DMS153 (cell line): ENCODE data around the gene KIF26A.

Source experiments
- DNase-seq: peaks from one replicate; lab custom pipeline; 2025; lab: John Stamatoyannopoulos, UW

Gene KIF26A

DNA sequence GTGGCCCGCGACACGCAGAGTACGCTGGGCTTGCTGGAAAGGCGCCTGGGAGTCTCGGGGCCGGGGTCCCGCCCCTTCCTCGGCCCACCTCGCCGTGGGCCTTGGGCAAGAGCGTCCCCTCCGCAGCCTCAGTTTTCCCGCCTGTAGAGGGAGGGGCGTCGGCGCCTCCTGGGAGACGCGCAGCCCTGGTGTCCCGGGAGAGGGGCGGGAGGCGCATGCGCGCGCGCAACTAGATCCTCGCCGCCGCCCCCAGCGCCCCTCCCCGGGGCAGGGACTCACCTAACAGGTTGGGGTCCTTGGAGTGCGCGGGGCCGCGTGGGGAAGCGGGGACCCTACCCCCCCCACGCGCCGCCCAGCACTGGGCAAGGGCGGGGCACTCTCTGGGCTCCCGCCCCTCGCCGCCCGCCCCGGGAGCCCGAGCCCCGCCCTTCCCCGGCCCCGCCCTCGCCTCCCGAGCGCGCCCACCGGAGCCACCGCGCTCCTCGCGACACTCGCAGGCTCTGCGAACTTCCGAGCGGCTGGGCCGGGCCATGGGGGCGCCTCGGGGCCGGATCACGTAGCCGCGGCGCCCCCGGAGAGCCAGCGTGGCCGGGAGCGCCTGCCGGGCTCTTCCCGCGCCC, at the start of gene KIF26A:
Gene KIF26A (plus strand): TSS at position 490 of the 620 bp plus-strand sequence. CDS start 136 bp downstream, outside the sequence.
- no peak for DNase-seq

DNA sequence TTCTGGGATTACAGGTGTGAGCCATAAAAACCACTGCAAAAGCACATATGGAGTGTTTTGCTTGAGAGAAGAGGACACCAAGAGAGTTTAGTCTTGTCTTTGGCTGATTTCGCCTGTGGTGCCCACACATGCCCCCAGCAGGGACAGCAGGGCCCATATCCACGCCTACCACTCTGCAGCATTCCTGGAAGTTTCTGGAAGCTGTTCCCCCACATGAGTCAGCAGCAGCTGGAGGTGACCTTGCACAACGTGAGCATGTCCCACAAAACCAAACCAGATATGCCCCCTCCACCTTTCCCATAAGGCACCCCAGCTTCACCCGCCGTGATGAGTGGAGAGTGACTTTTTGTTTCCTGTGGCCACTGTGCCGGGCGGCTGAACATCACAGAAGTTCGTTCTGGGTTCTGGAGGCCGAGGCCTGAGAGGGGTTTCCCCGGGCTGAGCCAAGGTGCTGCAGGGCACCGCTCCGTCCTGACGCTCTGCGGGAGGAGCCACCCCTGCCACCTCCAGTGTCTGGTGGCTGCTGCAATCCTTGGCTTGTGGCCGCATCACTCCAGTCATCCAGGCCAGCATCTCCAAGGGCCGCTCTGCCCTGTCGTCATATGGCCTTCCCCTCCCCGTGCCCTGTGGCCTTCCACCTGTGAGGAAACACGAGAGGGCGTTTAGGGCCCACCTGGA, 48.2 kb upstream of the KIF26A start:
- no peak for DNase-seq

DNA sequence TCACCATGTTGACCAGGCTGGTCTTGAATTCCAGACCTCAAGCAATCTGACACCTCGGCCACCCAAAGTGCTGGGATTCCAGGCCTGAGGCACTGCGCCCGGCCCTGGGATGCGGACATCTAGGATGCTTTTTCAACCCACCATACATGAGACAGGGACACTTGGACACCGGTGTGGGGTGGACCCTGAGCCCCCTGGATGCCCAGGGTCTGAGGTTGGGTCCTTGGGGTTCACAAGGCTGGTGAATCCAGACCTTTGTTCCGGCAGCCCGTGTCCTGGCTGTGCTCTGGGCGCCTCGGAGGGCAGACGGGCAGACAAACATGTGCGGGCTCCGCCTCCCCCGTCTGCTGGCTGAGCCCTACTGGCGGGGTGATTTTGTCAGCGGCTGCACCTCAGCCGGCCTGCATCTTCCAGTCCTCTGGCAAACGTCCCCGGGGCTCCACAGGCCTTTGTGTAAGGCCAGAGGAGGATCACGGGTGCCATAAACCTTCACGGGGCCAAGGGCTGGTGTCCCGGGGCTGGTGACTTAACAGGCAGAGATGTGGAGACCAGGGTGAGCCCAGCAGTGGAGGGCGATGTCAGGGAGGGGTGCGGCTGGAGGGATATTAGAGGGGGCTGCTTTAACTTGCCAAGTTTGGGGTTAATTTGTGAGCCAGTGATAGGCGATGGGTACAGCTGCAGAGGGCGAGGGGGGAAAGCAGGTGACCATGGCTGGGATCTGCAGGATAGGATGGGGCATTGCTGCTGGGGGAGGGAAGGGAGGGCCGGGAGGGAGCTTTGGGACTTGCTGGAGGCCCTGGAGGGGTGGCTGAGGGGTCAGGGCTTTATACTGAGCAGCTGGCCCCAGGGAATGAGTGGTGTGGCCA, 47.1 kb upstream of the KIF26A start:
- no peak for DNase-seq

DNA sequence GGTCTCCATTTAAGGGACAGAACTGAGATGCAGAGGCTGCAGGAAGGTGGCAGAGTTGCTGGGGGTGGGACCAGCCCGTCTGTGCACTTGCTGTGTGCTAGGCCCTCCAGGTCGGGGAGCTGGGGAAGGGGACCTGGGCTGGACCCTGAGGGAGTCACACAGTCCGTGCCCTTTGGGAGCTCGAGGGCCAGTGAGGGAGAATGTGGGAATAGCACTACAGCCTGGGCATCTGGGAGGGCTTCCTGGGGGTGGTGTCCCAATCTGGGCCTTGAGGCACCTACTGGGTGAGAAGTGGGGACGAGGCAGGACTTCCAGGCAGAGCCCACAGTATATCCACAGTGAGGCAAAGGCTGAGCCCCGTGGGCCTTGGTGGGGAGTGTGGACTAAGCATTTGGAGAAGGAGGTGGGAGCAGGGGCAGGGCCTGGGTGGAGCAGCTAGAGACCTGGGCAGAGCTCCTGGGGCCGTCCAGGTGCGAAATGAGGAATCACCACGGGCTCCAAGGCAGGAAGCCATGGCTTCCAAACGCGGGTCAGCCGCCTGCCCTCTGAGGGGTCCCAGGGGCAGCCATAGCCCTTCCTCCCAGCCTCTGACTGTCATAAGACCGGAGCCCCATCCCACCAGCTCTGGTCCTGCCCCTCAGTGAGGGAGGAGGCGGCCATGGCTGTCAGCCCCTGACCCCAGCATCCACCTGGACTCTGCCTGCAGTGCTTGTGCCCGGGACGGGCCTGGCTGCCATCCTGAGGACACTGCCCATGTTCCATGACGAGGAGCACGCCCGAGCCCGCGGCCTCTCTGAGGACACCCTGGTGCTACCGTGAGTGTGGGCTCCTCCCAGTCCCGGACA, 46.2 kb upstream of the KIF26A start:
- DNase-seq = no peak

DNA sequence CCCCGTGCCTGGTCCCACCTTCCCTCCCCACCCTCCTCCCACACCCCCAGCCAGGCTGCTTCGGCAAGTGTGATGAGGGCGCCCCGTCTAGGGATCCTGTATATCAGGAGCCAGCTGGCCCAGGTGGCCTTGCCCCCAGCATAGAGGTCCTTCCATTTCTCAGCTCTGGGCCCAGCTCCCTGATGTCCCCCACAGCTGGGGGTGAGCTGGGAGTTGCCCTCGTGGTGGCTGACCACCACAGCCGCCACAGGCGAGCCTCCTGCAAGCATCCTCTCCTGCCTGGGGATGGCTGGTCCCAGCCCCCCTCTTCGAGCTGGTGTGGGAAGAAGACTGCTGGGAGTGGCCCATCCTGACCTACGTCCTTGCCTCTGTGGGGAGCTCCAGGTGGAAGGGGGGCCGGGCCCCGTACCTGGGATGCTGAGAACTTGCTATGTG, 45.4 kb upstream of the KIF26A start:
- no peak for DNase-seq

DNA sequence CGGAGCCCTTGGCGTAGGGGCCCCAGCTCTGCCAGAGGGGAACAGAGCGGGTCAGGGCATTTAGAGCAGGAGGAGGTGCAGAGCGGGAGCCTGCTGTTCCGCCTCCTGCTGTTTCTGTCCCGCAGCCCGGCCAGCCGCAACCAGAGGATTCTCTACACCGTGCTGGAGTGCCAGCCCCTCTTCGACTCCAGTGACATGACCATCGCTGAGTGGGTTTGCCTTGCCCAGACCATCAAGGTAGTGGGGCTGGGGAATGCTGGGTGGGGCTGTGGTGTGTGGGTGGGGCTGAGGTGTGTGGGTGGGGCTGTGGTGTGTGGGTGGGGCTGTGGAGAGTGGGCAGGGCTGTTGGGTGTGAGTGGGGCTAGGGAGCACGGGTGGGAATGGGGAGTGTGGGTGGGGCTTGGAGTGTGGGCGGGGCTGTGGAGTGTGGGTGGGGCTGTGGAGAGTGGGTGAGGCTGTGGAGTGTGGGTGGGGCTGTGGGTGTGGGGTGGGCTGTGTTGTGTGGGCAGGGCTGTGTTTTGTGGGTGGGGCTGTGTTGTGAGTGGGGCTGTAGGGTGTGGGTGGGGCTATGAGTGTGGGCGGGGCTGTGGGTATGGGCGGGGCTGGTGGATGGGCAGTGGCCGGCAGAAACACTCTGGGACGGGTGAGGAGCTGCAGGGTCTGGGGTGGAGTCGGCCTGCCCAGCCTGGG, 44.9 kb upstream of the KIF26A start:
- no peak for DNase-seq

DNA sequence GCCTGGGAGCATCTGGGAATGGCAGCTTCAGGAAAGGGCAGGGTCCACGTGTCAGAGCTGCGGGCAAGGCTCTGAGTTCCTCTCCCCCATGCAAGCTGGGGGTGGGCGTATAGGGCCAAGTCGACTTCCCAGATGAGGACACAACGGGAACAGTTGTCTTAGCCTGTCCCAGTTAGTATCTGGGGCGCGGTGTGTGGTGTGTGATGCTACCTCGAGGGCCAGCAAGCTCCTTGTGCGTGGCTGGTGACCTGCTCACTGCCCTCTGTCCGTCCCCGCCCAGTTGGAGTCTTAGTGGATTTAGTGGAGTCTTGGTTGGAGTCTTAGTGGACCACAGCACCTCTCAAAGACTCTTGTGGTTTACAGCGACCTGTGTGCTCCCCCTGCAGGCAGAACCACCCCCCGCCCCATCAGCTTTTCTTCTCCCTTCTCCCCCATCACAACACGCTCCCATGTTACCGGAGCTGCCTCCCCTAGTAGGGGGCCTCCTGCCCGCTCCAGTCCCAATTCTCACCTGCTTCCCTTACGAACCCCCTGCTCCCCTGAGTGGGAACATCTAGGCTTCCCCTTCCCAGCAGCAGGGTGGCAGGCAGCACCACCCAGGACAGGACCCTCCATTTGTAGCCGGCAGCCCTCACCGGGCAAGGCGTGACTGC, 44.2 kb upstream of the KIF26A start:
- DNase-seq = no peak

DNA sequence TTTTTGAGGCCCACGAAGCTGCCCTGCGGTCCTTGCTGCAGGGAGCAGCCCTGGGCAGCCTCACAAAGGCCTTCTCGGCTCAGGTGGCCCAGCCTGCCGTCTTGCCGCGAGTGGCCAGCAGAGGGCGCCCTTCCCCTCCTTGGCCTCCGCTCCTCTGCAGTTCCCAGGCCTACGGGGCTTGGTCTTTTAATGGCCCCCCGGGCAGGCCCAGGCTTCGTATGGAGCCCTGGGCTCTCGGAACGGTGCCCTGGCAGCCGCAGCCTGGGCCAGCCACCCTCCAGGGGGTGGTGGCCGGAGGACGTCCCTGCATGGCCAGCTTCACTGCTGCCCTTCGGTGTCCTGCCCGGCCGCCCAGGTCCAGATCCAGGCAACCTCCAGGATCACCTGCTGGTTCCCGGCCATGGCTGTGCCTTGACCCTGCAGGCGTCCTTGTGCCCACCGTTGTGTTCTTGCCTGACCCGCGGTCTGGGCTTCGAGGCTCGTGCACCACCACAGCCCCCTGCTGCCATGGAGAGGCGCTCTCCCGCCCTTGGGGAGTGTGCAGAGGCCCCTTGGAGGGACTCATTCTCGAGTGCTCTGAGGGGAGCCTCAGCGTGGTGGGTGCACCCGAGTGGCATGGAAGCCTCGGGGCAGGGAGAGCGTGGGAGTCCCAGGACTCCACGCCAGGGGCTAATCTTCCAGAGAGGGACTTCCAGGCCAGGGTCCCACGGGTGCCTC, 43.5 kb upstream of the KIF26A start:
- no peak for DNase-seq

DNA sequence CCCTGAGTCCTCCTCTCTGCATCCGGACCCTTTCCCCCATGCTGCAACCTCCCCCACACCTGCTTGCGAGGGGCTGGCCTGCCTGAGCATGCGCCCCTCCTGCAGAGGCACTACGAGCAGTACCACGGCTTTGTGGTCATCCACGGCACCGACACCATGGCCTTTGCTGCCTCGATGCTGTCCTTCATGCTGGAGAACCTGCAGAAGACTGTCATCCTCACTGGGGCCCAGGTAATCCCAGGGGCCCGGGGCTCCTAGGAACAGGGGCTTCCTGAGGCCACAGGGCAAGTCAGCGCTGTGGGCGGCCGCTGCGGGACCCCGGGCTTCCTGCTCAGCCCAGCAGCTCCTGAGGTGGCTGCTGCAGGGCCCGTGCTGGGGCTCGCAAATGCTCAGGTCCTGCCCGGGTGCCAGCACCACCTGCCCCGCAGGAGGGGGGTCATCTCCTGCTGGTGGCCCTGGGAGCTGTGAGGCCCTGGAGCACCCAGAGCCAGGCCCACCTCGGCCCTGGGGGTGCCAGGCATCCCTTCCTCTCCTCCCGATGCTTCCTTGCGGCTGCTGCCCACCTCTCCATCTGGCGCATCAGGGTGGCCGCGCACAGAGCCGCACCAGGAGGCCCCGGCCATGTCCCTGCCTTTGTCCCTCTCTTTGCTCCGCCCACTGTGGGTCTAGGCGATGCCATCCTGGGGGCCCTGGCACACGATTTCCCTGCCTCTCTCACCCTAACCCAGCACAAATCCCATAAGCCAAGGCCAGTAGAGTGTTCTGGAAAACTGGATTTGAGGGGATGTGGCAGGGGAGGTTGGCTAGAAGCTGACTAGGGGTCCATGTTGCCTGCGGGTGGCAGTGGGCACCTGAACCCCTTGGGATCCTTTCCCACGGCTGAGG, 42.7 kb upstream of the KIF26A start:
- no peak for DNase-seq

DNA sequence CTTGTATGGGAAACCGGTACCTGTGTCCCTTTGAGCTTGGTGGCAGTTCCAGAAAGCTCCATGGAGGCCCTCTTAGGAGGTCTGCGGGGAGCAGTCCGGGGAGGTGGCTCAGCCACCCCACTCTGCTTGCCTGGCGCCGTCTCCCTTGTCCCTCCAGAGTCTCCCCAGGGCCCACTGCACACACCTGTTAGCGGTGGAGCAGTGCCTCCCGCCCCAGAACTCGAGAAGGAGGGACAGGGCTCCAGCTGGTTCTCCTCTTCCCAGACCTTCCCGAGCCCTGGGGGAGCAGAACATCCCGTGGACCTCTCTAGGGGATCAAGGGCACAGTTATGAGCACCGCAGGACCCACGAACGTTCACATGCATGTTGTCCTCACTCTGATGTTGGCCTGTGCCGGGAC, 42.1 kb upstream of the KIF26A start:
- no peak for DNase-seq

DNA sequence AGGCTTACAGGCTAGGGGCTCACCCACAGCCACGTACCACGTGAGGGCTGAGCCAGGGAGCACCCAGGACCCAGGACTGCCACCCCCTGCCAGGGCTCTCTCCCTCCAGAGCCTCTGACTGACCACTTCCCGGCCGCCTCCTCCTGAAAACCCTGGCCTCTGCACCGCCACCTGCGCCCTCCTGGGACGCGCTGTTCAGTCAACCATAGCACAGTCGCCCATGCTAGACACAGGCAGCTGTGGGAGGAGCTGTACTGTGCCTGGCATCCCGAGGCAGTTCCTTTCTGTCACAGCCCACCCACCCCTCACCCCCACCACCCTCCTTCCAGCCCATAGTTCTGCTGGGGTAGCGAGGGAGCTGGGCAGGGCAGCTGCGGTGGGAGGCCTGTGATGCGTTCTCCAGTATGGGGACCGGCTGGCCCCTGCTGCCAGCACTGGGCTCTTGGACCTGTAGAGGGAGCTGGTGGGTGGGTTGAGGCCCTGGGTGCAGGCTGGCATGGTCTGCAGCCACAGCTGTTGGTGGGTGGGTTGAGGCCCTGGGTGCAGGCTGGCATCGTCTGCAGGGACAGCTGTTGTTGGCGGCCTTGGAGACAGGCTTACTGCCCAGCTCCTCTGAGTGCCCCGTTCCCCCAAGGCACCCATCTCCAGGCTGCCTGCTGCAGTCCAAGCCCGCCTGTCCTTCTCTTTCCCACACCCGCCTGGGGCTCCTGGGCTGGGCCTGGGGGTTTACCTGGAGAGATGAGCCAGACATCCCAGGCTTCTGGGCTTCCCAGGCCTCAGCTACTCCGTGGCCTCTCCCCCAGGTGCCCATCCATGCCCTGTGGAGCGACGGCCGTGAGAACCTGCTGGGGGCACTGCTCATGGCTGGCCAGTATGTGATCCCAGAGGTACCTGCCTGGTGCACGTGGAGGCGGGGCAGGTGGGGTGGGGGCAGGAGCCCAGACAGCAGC, 41.4 kb upstream of the KIF26A start:
- no peak for DNase-seq

DNA sequence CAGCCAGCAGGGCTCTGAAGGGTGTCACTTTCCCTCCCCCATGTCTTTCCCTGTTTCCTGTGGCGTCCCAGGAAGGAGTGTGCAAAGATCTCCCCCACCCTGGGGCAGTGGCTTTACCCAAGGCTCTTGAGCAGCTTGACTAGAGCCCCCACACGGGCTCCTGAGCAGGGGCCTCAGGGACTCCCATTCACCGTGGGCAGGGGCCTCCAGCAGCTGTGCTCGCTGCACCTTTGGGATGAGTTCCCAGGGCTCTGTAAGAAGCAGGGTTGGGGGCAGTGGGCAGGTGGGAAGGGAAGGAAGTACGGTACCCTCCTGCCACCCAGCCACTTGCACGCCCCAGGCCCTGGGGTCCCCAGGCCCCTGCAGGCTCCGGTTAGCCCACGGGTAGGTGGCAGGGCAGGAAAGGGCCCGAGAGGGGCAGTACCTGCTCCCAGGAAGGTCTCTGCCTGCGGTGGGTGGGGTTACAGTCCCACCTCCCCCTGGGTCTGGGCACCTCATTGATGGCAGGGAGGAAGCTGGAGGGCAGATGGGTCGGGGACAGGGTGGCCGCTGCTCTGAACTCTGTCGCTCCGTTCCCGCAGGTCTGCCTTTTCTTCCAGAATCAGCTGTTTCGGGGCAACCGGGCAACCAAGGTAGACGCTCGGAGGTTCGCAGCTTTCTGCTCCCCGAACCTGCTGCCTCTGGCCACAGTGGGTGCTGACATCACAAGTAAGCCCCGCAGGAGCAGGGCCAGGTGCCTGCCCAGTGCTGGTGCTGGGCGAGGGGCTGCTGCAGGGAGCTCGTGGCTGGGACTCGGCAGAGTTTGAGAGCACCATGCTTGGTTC, 39.9 kb upstream of the KIF26A start:
- DNase-seq = no peak

DNA sequence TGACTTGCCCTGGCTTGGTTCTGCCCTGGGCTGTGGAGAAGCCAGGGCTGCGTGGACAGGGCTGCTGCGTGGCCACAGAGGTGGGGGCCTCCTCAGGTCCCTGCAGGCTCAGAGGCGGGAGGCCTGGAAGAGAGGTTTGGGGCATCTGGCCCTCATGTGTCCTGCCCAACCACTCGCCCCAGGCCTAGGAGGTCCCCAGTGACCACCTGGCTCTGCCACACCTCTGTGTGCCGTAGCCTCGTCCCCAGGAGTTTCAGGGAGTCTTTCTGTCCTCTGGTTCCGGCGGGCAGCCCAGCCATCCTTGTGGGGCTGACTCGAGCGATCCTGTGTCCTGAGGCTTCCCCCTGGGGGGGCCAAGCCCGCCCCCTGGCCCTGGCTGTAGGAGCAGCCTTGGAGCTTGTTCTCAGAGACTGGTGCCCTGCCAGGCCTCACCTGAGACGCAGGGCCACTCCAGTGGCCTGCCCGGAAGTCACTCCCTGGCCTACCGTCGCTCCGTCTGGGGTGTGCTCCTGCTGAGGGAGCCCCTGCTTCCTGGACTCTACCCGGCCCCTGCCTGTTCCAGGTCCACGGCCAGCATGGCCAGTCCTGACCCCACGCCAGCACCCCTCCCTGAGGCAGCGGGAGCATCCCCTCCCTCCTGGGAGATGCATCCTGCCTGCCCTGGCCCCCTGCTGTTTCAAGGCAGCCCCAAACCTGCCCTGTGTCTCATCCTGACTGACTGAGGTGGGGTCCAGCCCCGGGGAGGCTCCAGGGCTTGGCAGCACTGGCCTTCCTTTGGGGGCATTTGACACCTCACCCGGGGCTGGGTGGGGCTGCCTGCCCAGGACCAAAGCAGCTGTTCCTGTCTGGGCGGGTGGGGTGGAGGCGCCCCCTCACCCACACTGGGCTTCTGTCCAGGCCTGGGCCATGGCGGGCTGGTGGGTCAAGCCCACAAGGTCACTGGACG, 39.0 kb upstream of the KIF26A start:
- DNase-seq = no peak

DNA sequence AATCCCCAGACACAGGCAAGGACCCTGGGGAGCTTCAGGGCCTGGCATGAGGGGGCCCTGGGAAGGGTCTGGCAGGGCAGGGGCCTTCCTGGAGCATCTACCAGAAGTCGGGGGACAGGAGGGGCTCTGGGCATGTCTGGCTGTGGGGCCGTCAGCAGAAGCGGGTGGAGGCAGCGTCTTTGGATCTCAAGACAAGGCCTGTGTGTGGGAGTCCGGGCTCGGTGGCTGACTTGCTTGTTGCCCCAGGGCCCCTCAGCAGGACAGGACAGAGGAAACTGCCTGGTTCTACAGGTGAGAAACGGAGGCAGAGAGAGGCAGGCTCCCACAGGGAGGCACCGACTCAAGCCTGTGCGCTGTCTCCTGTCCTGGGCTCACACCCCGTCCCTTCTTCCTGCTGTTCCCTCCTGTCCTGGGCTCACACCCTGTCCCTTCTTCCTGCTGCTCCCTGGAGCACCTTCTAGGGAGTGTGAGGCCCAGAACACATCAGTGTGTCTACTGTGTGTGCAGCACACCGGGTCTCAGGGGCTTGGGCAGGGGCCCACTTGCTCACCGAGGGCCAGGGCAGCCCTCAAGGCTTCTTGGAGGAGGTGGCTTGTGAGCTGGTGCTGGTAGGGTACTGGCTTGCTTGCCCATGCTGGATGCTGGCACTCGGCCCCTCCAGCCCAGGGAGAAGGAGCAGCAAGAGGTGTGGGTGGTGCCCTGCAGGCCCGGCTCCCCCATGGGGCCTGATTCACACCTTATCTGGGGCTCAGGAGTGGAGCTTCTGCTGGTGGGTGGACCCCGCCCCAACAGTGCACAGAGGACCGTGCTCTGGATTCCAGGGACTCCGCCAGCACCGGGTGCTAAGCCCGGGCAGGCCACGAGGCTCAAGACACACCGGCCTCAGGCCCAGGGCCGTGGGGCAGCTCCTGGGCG, 38.0 kb upstream of the KIF26A start:
- DNase-seq = no peak

DNA sequence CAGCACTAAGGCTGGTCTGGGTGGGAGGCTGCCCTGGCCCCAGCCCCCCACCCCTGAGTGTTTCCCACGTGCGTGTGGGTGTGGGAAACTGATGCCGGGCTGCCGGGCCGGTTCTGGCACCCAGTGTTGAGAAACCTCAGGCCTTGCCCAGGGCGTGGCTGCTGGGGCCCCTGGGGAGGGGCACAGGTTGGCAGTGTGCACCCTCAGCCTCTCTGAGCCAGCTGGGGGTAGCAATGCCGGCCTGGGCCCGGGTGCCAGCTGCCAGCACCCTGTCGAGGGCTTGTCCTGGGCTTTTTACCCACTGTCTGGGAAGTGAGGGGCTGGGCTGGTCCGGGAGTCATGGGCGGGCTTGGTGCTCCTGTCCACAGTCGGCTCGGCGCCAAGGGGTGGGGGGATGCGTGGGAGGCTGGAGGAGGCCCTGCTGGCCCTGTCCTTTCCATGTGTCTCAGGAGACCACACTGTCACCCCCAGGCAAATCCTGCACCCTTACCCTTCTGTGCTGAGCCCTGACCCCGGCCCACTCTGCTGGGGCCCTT, 37.2 kb upstream of the KIF26A start:
- DNase-seq = no peak
